ENCODE measurements around the gene OSTN. TPM values are rescaled to one million over a fixed set of nuclear protein-coding genes. Genes with fewer than 3 reads are reported as not detected.

The OSTN gene
- total and polyA plus RNA-seq, 8 donors = 0.70 TPM; not detected in 7

DNA sequence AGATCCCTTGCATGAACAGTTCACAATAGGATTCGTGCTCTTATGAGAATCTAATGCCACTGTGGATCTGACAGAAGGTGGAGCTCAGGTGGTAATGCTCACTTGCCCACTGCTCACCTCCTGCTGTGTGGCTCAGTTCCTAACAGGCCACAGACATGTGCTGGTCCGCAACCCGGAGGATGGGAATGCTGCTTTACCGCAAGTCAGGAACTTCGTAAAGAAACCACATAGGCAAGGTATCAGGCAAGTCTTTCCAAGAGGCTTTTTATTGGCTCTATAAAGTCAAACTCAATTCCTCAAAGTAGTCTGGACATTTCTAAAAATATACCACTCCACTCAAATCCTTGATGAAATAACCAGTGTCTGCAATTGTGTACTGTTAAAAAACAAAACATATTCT, 56.1 kb downstream of the OSTN start:
- TF ChIP-seq, protein P1, sequence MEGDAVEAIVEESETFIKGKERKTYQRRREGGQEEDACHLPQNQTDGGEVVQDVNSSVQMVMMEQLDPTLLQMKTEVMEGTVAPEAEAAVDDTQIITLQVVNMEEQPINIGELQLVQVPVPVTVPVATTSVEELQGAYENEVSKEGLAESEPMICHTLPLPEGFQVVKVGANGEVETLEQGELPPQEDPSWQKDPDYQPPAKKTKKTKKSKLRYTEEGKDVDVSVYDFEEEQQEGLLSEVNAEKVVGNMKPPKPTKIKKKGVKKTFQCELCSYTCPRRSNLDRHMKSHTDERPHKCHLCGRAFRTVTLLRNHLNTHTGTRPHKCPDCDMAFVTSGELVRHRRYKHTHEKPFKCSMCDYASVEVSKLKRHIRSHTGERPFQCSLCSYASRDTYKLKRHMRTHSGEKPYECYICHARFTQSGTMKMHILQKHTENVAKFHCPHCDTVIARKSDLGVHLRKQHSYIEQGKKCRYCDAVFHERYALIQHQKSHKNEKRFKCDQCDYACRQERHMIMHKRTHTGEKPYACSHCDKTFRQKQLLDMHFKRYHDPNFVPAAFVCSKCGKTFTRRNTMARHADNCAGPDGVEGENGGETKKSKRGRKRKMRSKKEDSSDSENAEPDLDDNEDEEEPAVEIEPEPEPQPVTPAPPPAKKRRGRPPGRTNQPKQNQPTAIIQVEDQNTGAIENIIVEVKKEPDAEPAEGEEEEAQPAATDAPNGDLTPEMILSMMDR (IDR thresholded peaks at IDR 0.05) = no peak
- H3K36me3 ChIP-seq = no peaks in the 10 kb centered on the region
- H3K4me1 ChIP-seq = no peaks in the 10 kb centered on the region
- ATAC-seq (no peak), FAIRE-seq (no peak), DNase-seq (no peak)
- H3K4me3 ChIP-seq = no peak overlapping the region
- H3K9me3 ChIP-seq = no peaks in the 10 kb centered on the region
- WGBS, 2 donors = 64 to 85% methylated on average over 5 of the region's 5 CpGs
- no peaks in the 10 kb centered on the region for H3K27me3 ChIP-seq
- H3K27ac ChIP-seq = no peak overlapping the region
- intact Hi-C loops (cut with DNase I) = no loop called here

DNA sequence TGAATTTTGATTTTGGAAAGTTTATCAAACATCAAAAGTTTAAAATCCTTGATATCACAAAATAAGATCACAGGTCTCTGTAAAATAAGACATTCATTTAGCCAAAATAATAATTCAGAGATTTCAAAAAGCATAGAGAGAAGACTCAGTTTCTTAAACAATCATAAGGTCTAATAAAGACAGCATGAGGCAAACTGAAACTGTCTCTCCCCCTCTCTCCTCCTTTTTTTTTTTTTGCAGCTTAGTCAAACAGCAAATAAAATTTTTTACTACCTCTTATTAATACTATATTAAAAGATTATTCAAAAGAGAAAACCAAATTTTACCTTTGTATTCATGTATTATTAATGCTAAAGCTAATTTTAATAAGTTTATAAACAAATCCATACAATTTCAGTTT, 57.4 kb downstream of the OSTN start:
- intact Hi-C loops (cut with DNase I) = no loop called here
- FAIRE-seq = no peak
- ATAC-seq = no peak

DNA sequence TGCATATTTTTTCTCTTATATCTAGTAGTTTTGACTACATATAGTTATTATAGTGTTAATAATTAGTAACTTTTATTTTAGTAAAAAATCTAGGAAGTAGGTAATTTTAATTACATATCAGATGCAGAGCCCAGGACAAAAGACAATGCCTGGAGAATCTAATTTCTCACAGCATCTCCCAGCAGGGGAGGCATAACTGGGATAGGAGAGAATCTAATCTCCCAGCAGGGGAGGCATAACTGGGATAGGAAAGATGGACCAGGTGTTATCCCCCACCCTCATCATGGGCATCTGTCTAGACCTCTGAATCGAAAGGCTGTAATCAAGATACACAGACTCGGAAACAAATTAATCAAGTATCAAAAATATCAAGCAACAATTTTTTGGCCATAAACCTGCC, 58.2 kb downstream of the OSTN start:
- DNase-seq (no peak), ATAC-seq (no peak), FAIRE-seq (no peak)
- H3K4me3 ChIP-seq = no peak overlapping the region
- no peaks in the 10 kb centered on the region for H3K27me3 ChIP-seq
- 69 to 80% methylated on average over 2 of the region's 2 CpGs for WGBS, 2 donors
- intact Hi-C loops (cut with DNase I) = no loop called here
- H3K27ac ChIP-seq = no peak overlapping the region
- no peaks in the 10 kb centered on the region for H3K36me3 ChIP-seq
- H3K4me1 ChIP-seq = no peaks in the 10 kb centered on the region
- H3K9me3 ChIP-seq = no peaks in the 10 kb centered on the region
- TF ChIP-seq, protein P1 (IDR thresholded peaks at IDR 0.05) = no peak

More for the DNA sequence above, 57.4 kb downstream of the OSTN start:
- H3K27me3 ChIP-seq = no peaks in the 10 kb centered on the region
- no peak overlapping the region for H3K27ac ChIP-seq
- DNase-seq = no peak
- no peaks in the 10 kb centered on the region for H3K4me1 ChIP-seq
- no peak overlapping the region for H3K4me3 ChIP-seq
- no peaks in the 10 kb centered on the region for H3K36me3 ChIP-seq
- H3K9me3 ChIP-seq = no peaks in the 10 kb centered on the region
- TF ChIP-seq, protein P1 (IDR thresholded peaks at IDR 0.05) = no peak

DNA sequence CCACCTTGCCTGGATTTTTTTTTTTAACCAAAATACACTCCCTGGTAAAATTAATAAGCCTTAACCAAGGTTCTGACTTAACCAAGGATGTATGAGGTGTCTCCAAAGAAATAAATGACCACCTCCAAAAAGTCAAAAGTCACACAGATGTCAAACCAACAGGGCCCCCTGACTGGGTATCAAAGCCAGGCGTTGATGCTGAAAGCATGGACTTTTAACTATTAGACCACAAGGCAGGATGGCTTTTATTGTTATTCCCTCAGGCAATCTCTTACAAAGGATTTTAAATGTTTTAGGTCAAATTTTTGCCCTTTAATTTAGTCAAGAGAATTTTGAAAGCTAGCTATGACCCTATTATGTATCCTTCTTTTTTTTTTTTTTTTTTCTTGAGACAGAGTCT, 60.4 kb downstream of the OSTN start:
- TF ChIP-seq, protein P1 (IDR thresholded peaks at IDR 0.05) = no peak
- intact Hi-C loops (cut with DNase I) = no loop called here
- H3K27ac ChIP-seq = no peak overlapping the region
- no peak for ATAC-seq
- DNase-seq = no peak
- H3K4me3 ChIP-seq = no peak overlapping the region
- H3K4me1 ChIP-seq = no peaks in the 10 kb centered on the region
- no peaks in the 10 kb centered on the region for H3K9me3 ChIP-seq
- H3K36me3 ChIP-seq = no peaks in the 10 kb centered on the region
- no peaks in the 10 kb centered on the region for H3K27me3 ChIP-seq
- 0 to 1% methylated on average over 1 of the region's 1 CpG for WGBS, 2 donors
- FAIRE-seq = no peak

DNA sequence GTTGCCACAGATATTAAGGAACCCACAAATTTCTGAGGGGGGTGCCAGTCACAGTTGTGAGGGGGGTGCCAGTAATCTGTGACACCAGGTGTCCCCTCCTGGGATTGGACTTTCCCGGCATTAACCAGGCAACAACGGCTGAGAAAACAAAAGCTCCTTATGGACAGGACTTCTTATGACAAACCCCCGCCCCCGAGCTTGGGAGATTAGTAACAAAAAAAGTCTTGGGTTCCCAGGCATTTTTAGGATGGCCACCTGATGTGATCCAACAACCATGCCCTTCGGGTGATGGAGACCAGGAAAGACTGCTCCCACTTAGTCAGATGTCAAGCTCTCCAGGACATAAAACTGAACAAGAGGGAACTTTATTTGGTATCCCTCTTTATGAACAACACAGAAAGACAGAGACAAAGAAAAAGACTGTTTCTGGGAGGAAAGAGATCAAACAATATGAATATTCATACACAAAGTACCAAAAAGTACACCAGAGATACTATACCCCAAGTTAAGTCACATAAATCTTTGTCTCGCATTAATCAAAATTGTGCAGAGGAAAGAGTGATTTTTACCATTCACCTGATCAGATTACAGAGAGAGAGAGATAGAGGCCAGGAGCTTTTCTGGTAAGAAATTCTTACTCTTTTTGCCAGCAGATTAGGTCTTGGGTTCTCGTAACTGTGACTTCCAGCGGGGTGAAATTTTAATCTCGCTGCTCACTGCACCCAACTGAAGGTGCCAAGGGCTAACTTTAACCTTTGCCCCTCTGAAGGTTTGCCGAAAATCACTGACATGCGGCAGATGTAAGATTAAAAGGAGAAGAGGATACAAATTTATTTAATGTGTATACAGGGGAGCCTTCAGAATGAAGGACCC, 61.6 kb downstream of the OSTN start:
- Histone ChIP-seq H3K27me3 (no peaks in the 10 kb centered on the region), H3K9me3 (no peaks in the 10 kb centered on the region), H3K36me3 (no peaks in the 10 kb centered on the region), H3K27ac (no peak overlapping the region), H3K4me1 (no peaks in the 10 kb centered on the region), H3K4me3 (no peak overlapping the region)
- FAIRE-seq (no peak), DNase-seq (no peak), ATAC-seq (no peak)
- intact Hi-C loops (cut with DNase I) = no loop called here
- 55 to 56% methylated on average over 11 of the region's 11 CpGs for WGBS, 2 donors
- TF ChIP-seq, protein P1 (IDR thresholded peaks at IDR 0.05) = no peak
